K562 (cell line): ENCODE measurements around the gene EVA1A.

ENCODE experiments used
- EP300 ChIP-seq: IDR thresholded peaks from 2 replicates; pipeline ENCODE4 v1.6.1; 2012; ENCODE audit warnings: low read length, improper control_type of control experiment
- NCOR1 ChIP-seq: fragments of 450-650 bp; IDR thresholded peaks from 2 replicates; pipeline ENCODE4 v1.6.1; 2016; ENCODE audit warnings: mild to moderate bottlenecking, moderate library complexity
- POLR2A ChIP-seq: fragments of 450-650 bp; conservative IDR thresholded peaks from 2 replicates; pipeline ENCODE4 v1.6.1; 2016
- SMARCA5 ChIP-seq: fragments of 450-650 bp; IDR thresholded peaks from 2 replicates; pipeline ENCODE4 v1.6.1; 2016
- SP2 ChIP-seq: IDR thresholded peaks from 2 replicates; pipeline ENCODE4 v1.6.1; 2011; ENCODE audit warnings: mild to moderate bottlenecking, low read depth, low read length, moderate library complexity; ENCODE audit not compliant: poor library complexity, severe bottlenecking; ENCODE audit errors: extremely low read depth
- TF ChIP-seq, protein P1 (sequence below), 3 experiments: IDR thresholded peaks in 2 of 3; conservative IDR thresholded peaks in 1 of 3; 2 replicates each; pipeline ENCODE4 v1.5.1; 2011 to 2012; ENCODE audit warnings: low read length in 3 of 3, mild to moderate bottlenecking in 3 of 3, control low read depth in 2 of 3, improper control_type of control experiment in 1 of 3, inconsistent platforms in 1 of 3, low read depth in 1 of 3, mixed read lengths in 1 of 3, moderate library complexity in 1 of 3; ENCODE audit not compliant: insufficient read depth in 2 of 3
- TF ChIP-seq, protein P2 (sequence below), 2 experiments: fragments of 450-650 bp; formaldehyde crosslinking in 1 of 2; IDR thresholded peaks; 2 replicates each; pipeline versions ENCODE4 v1.4.0 to v1.6.1; 2014 to 2020; ENCODE audit warnings: mild to moderate bottlenecking in 2 of 2, borderline replicate concordance in 1 of 2, low read depth in 1 of 2
- TF ChIP-seq, protein P3 (sequence below): fragments of 450-650 bp; formaldehyde crosslinking; IDR thresholded peaks from 2 replicates; pipeline ENCODE4 v1.4.0; 2022; ENCODE audit warnings: missing genetic modification characterization
- TF ChIP-seq, protein P4 (sequence below): sonication (generic); formaldehyde crosslinking; IDR thresholded peaks from 2 replicates; pipeline ENCODE4 v1.9.0; 2022; ENCODE audit warnings: mild to moderate bottlenecking, missing genetic modification reagents

DNA sequence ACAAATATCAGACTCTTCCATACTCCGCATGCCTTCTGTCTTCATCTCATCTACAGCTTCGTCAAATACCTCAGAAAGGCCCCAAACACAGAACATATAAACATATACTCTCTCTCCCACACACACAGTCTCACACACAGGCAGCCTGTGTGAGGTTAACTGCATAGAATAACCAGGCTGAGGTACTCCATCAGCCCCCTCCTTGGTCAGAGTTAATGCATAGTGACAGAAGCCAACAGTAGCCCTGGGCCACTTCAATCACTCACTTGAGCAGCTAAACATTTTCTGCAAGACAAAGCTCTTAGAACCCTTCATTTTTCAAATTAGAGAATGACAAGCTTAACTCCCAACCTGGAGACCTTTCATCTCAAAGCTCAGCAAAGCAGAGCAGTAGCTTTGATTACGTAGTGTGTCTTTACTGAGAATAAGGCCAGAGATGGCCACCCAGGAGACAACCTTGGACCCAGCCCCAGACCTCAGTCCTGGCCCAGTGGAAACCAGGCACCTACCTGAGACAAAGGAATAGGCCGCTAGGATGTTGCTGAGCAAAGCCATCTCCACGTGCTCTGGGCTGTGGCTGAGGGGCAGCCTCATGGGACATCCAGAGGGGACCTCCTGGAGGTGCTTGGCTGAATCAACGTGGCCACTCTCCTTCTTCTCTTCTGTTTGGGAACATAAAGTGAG, 43.0 kb downstream of the EVA1A start:
- TF ChIP-seq NCOR1 (no peak), EP300 (no peak), POLR2A (no peak), SMARCA5 (no peak), SP2 (no peak)
- TF ChIP-seq, protein P1, sequence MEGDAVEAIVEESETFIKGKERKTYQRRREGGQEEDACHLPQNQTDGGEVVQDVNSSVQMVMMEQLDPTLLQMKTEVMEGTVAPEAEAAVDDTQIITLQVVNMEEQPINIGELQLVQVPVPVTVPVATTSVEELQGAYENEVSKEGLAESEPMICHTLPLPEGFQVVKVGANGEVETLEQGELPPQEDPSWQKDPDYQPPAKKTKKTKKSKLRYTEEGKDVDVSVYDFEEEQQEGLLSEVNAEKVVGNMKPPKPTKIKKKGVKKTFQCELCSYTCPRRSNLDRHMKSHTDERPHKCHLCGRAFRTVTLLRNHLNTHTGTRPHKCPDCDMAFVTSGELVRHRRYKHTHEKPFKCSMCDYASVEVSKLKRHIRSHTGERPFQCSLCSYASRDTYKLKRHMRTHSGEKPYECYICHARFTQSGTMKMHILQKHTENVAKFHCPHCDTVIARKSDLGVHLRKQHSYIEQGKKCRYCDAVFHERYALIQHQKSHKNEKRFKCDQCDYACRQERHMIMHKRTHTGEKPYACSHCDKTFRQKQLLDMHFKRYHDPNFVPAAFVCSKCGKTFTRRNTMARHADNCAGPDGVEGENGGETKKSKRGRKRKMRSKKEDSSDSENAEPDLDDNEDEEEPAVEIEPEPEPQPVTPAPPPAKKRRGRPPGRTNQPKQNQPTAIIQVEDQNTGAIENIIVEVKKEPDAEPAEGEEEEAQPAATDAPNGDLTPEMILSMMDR (IDR thresholded peaks at IDR 0.05 in 2 of 3, conservative IDR thresholded peaks at IDR 0.05 in 1 of 3; ENCODE audit: insufficient read depth in 2 of 3, low read depth in 1 of 3, low read length in 3 of 3), result no peak
- TF ChIP-seq, protein P2, sequence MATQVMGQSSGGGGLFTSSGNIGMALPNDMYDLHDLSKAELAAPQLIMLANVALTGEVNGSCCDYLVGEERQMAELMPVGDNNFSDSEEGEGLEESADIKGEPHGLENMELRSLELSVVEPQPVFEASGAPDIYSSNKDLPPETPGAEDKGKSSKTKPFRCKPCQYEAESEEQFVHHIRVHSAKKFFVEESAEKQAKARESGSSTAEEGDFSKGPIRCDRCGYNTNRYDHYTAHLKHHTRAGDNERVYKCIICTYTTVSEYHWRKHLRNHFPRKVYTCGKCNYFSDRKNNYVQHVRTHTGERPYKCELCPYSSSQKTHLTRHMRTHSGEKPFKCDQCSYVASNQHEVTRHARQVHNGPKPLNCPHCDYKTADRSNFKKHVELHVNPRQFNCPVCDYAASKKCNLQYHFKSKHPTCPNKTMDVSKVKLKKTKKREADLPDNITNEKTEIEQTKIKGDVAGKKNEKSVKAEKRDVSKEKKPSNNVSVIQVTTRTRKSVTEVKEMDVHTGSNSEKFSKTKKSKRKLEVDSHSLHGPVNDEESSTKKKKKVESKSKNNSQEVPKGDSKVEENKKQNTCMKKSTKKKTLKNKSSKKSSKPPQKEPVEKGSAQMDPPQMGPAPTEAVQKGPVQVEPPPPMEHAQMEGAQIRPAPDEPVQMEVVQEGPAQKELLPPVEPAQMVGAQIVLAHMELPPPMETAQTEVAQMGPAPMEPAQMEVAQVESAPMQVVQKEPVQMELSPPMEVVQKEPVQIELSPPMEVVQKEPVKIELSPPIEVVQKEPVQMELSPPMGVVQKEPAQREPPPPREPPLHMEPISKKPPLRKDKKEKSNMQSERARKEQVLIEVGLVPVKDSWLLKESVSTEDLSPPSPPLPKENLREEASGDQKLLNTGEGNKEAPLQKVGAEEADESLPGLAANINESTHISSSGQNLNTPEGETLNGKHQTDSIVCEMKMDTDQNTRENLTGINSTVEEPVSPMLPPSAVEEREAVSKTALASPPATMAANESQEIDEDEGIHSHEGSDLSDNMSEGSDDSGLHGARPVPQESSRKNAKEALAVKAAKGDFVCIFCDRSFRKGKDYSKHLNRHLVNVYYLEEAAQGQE (IDR thresholded peaks at IDR 0.05; ENCODE audit: borderline replicate concordance), result no peak
- TF ChIP-seq, protein P2 (CRISPR knock-in tag; IDR thresholded peaks at IDR 0.05; ENCODE audit: low read depth), result no peak
- TF ChIP-seq, protein P3, sequence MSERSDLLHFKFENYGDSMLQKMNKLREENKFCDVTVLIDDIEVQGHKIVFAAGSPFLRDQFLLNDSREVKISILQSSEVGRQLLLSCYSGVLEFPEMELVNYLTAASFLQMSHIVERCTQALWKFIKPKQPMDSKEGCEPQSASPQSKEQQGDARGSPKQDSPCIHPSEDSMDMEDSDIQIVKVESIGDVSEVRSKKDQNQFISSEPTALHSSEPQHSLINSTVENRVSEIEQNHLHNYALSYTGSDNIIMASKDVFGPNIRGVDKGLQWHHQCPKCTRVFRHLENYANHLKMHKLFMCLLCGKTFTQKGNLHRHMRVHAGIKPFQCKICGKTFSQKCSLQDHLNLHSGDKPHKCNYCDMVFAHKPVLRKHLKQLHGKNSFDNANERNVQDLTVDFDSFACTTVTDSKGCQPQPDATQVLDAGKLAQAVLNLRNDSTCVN (CRISPR knock-in tag), result no peak
- TF ChIP-seq, protein P4, sequence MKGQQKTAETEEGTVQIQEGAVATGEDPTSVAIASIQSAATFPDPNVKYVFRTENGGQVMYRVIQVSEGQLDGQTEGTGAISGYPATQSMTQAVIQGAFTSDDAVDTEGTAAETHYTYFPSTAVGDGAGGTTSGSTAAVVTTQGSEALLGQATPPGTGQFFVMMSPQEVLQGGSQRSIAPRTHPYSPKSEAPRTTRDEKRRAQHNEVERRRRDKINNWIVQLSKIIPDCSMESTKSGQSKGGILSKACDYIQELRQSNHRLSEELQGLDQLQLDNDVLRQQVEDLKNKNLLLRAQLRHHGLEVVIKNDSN (CRISPR knock-in tag), result no peak
